ENCODE measurements around the gene SMYD3. TPM values are rescaled to one million over a fixed set of nuclear protein-coding genes. Genes with fewer than 3 reads are reported as not detected.

SMYD3 gene
- total RNA-seq, 1 donor from 2014 or later: 35.4 TPM

DNA sequence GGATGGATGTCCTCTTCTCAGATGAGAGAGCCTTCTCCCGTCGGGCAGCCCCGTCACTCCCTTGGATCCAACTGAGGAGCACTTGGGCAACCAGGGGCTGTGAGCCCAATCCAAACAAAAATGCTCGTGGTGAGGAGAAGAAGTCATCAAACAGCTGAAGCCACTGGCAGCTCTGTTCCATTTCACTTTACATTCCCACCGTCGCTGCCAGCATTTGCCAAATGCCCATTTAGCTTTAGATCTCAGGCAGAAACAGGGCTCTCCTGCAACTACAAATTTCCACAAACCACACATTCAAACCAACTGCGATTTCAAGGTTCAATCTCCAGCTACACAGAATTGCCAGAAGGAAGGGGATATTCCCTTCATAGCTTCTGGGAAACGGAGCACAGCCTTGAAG lies 634.6 kb downstream of the SMYD3 start:
- Mint-ChIP-seq H3K36me3 (ENCODE audit: unreplicated experiment) (peaks cover 5% of the 10 kb centered on the region), H3K9me3 (ENCODE audit: unreplicated experiment) (no peaks in the 10 kb centered on the region), H3K4me3 (ENCODE audit: unreplicated experiment) (no peak overlapping the region), H3K27me3 (ENCODE audit: unreplicated experiment) (peaks cover 5% of the 10 kb centered on the region), H3K4me1 (ENCODE audit: low read depth, unreplicated experiment) (no peaks in the 10 kb centered on the region), H3K27ac (ENCODE audit: unreplicated experiment) (no peak overlapping the region)
- DNase-seq: no peak
- TF ChIP-seq, protein P1, sequence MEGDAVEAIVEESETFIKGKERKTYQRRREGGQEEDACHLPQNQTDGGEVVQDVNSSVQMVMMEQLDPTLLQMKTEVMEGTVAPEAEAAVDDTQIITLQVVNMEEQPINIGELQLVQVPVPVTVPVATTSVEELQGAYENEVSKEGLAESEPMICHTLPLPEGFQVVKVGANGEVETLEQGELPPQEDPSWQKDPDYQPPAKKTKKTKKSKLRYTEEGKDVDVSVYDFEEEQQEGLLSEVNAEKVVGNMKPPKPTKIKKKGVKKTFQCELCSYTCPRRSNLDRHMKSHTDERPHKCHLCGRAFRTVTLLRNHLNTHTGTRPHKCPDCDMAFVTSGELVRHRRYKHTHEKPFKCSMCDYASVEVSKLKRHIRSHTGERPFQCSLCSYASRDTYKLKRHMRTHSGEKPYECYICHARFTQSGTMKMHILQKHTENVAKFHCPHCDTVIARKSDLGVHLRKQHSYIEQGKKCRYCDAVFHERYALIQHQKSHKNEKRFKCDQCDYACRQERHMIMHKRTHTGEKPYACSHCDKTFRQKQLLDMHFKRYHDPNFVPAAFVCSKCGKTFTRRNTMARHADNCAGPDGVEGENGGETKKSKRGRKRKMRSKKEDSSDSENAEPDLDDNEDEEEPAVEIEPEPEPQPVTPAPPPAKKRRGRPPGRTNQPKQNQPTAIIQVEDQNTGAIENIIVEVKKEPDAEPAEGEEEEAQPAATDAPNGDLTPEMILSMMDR (IDR thresholded peaks at IDR 0.05; ENCODE audit: partially characterized antibody, unreplicated experiment): no peak

DNA sequence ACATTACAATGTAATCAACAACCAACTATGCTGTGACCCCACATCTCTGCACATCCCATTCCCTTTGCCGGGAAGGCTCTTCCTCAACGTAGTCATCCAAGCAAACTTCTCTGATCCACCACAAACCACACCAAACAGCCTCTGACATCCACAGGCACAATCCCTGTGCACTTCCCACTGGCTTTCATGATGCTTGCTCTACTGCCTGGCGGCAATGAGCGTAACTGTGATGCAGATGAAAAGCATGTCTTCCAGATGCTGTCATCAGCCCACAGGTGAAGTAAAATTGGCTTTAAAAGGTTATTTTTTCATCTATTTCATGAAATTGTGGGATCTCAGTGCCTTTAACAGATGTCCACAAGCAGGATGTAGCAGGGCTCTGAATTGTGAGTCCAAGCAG lies 635.2 kb downstream of the SMYD3 start:
- Mint-ChIP-seq H3K4me1 (ENCODE audit: low read depth, unreplicated experiment) (no peaks in the 10 kb centered on the region), H3K36me3 (ENCODE audit: unreplicated experiment) (peaks cover 5% of the 10 kb centered on the region), H3K9me3 (ENCODE audit: unreplicated experiment) (no peaks in the 10 kb centered on the region), H3K27ac (ENCODE audit: unreplicated experiment) (no peak overlapping the region), H3K4me3 (ENCODE audit: unreplicated experiment) (no peak overlapping the region), H3K27me3 (ENCODE audit: unreplicated experiment) (peaks cover 5% of the 10 kb centered on the region)
- TF ChIP-seq, protein P1 (IDR thresholded peaks at IDR 0.05; ENCODE audit: partially characterized antibody, unreplicated experiment): no peak
- DNase-seq: no peak

DNA sequence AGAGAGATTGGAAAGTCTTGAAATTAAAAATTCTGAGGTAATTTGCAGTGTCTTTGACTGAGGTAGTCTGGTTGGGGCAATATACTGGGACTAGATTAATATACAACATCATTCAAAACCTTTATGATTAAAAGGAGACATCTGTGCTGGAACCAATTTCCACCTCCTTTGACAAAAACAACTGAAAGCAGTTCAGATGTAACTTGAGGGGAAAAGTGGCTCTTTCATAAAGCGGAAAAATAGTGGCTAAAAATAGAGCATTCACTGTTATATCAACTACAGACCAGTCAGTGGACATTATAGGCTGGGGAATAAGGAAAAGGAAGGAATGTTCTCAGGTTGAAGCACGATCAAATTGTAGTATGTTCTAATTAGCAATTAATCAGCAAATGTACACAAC lies 635.9 kb downstream of the SMYD3 start:
- DNase-seq: no peak
- peaks cover under 1% of the 10 kb centered on the region for H3K36me3 Mint-ChIP-seq (ENCODE audit: unreplicated experiment)
- no peak overlapping the region for H3K27ac Mint-ChIP-seq (ENCODE audit: unreplicated experiment)
- H3K4me3 Mint-ChIP-seq (ENCODE audit: unreplicated experiment): no peak overlapping the region
- no peaks in the 10 kb centered on the region for H3K4me1 Mint-ChIP-seq (ENCODE audit: low read depth, unreplicated experiment)
- peaks cover 3% of the 10 kb centered on the region for H3K27me3 Mint-ChIP-seq (ENCODE audit: unreplicated experiment)
- TF ChIP-seq, protein P1 (IDR thresholded peaks at IDR 0.05; ENCODE audit: partially characterized antibody, unreplicated experiment): no peak
- no peaks in the 10 kb centered on the region for H3K9me3 Mint-ChIP-seq (ENCODE audit: unreplicated experiment)

DNA sequence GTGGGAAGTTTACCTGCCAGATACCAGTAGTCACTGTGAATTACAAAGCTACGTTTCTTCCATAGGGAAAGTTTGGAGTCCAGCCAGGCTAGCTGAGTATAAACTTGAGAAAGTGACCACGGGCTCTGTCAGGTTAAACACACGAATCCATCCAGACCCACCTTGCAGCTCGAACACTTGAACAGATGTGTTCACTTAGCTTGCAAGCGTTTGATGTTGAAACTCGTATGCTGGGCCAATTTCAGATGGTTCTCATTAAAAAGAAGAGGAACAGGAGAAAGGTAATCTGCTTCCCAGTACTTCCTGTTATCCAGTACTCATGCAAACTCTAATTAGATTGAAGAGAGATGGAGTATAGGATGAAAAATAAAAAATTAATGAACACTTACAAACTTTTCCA lies 636.4 kb downstream of the SMYD3 start:
- H3K27me3 Mint-ChIP-seq (ENCODE audit: unreplicated experiment): peaks cover 3% of the 10 kb centered on the region
- H3K27ac Mint-ChIP-seq (ENCODE audit: unreplicated experiment): no peak overlapping the region
- TF ChIP-seq, protein P1 (IDR thresholded peaks at IDR 0.05; ENCODE audit: partially characterized antibody, unreplicated experiment): no peak
- no peak for DNase-seq
- no peaks in the 10 kb centered on the region for H3K36me3 Mint-ChIP-seq (ENCODE audit: unreplicated experiment)
- H3K4me1 Mint-ChIP-seq (ENCODE audit: low read depth, unreplicated experiment): no peaks in the 10 kb centered on the region
- no peaks in the 10 kb centered on the region for H3K9me3 Mint-ChIP-seq (ENCODE audit: unreplicated experiment)
- no peak overlapping the region for H3K4me3 Mint-ChIP-seq (ENCODE audit: unreplicated experiment)

DNA sequence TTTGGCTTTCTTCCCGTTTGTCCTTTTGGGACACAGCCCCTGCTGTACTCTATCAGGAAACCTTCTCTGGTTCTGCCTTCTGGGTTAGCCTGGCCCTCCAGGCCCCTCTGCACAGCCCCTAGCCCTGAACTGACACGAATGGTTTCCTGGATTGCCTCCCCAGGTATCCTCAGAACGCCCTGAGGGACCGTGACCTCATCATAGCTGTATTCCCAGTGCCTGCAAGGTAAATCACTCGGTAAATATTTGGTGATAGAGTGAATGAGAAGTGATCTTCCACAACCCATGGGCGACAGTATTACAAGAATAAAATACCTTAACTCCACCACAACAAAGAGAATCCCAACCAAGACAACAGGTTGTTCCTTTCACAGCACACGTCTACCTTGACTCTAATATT lies 637.2 kb downstream of the SMYD3 start:
- no peak for DNase-seq
- TF ChIP-seq, protein P1 (IDR thresholded peaks at IDR 0.05; ENCODE audit: partially characterized antibody, unreplicated experiment): no peak
- Mint-ChIP-seq H3K4me1 (ENCODE audit: low read depth, unreplicated experiment) (no peaks in the 10 kb centered on the region), H3K9me3 (ENCODE audit: unreplicated experiment) (no peaks in the 10 kb centered on the region), H3K27ac (ENCODE audit: unreplicated experiment) (no peak overlapping the region), H3K27me3 (ENCODE audit: unreplicated experiment) (peaks cover 3% of the 10 kb centered on the region), H3K36me3 (ENCODE audit: unreplicated experiment) (no peaks in the 10 kb centered on the region), H3K4me3 (ENCODE audit: unreplicated experiment) (no peak overlapping the region)
